GM18526 (cell line): ENCODE data around the gene CD44.

ENCODE experiments used
- POLR2A ChIP-seq: IDR thresholded peaks from 3 replicates; pipeline ENCODE4 v1.6.1; 2011; ENCODE audit not compliant: insufficient read length; ENCODE audit errors: extremely low read depth

The CD44 gene

GRCh38 chr11:35144136-35144741, 5.3 kb downstream of the CD44 start:
- no peak for TF ChIP-seq POLR2A

GRCh38 chr11:35144806-35145205, 5.8 kb downstream of the CD44 start:
- no peak for TF ChIP-seq POLR2A

DNA sequence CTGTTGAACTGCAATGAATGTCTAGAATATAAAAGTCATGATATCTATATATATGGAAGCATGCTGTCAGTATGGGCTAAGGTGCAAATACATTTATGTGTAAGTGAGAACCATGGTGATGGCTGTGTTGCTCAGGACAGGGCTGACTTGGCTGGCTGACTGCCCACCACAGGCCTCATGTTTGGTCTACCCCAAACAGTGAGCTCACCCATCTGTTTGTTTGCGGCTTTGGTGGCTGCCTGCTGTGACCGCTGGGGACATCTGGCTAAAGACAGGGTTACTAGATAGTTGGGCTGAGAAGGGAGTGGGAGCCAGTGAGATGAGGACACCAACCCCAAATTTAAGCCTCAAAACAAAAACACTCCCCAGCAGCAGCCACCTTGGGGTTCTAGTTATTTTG, 6.3 kb downstream of the CD44 start:
- no peak for TF ChIP-seq POLR2A

GRCh38 chr11:35146074-35146521, 7.1 kb downstream of the CD44 start:
- TF ChIP-seq POLR2A, result no peak

DNA sequence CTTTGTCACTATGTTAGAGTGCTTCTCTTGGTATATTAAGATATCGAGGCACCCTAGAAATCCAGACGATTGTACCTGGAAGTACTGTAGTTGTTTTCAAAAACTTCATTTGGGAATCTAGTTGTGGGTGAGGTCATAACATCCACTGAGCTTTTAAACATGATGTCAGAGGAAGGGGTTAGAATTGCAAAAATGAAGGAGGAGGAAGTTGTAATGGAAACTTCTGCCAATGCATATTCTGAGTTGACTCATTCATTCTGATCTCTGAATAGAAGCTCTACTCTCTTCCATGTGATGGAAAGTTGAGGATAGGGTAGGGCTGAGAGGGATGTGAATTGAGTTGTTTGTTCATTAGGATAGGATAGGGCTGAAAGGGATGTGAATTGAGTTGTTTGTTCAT, 7.7 kb downstream of the CD44 start:
- no peak for TF ChIP-seq POLR2A

DNA sequence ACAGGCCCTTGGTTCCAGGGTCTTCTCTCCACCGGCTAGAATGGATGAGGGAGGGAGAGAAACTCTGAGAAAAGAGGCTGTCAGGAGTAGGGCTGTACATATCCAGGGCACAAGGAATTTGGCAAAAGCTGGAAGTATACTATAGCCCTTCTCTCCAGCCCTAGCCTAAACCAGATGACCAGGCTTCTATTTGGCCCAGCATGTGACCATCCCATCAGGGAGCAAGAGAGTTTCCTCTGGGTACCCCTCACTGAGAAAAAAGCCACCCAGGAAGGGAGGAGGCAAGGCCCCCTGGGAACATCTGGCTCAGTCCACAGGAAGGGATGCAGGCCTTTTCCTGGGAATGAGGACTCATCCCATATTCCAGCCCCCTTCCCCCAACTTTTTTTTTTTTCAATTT, 8.3 kb downstream of the CD44 start:
- TF ChIP-seq POLR2A, result no peak

DNA sequence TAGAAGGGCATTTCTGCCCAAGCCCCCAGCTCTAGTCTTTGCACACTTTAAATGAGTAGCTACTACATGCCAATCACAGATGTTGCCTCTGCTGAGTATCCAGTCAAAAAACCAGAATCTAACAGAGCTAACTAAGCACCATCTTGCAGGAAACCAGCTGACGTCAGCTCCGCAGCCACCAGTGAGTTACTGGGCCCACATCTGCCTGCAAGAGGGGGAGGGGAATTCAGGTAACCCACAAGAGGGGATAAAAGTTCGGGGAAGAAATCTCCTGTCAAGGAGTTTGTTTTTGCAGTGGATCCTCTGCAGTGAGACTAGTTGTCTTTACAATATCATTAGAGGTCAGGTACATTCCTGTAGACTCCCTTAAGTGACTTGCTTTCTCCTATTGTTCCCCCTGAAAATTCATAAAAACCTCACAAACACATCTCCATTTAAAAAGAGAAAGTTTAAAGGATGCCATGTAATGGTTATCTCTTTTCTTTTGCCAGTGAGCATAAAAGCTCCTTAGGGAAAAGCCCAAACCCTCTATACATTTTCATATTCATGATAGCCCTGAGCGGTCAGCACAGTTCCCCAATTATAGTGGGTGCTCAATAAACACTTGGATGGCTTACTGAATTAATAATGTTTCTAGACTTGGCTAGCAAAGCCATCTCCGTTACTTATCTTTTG, 9.3 kb downstream of the CD44 start:
- TF ChIP-seq POLR2A, result no peak

DNA sequence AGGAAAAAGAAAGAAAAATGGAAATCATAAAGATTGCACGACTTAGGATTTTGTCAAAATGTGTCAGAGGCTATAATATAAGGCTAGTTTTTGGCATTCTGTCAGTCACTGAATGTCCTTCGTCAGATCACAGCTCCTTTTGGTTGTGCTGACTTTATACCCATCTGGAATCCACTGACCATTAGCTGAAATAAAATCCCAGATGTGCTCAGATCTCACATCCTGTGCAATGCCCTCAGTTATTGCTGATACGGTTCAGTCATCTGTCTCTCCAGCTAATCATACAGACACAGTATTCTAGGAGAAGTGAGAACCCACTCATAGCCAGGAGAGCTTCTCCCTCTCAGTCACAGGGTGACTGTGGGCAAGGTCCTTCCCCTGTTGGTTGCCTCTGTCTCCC, 11.5 kb downstream of the CD44 start:
- TF ChIP-seq POLR2A, result no peak

- TF ChIP-seq POLR2A, result no peak
Observed at GRCh38 chr11:35151241-35151640, 12.3 kb downstream of the CD44 start.

DNA sequence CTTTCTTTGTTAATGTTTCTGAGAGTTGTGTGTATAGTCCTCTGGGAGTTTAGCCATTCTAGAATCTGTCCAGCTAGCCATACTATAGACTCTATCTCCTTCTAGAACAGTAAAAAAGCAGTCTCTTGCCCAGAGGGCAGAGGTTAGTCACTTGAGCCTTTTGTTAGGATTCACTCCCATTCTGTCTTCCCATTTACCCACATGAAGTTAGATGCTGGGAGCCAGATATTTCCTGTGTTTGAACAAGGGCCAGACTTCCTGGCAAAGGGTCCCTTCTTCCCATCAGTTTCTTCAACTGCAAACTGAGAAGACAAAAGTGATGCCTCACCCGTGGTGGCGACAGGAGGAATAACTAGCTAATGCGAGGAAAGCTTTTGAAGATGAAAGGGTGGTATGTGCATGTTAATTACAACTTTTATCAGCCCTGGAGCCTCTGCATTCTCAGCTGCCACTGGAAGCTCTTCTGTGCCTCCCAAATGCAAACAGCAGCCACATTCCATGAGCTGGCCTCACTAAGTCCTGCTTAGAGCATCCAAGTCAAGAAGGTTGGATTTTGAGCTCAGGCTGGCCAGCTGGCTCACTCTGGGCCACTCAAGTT, 12.8 kb downstream of the CD44 start:
- TF ChIP-seq POLR2A, result no peak

DNA sequence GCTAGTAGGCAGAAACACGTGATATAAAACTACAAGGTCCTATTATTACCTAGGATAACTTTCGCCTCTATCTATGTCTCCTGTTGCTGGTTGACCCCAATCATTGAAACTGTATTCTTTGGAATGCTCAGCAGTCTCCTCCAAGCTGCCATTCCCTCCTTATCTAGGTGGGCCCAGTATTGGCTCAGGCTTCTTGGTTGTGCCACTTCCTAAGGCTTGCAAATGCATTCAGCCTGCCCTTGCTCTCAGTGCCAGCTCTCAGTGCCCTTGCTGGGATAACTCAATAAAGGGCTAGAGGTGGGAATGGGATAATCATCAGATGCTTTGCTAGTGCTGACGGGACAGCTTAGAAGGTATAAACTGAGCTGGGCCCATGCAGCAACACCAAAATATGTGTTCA, 13.6 kb downstream of the CD44 start:
- no peak for TF ChIP-seq POLR2A

- no peak for TF ChIP-seq POLR2A
Observed at GRCh38 chr11:35153280-35153679, 14.3 kb downstream of the CD44 start.

GRCh38 chr11:35154952-35155351, 16.0 kb downstream of the CD44 start:
- no peak for TF ChIP-seq POLR2A

- no peak for TF ChIP-seq POLR2A
Observed at GRCh38 chr11:35155677-35156076, 16.7 kb downstream of the CD44 start.

- no peak for TF ChIP-seq POLR2A
Observed at GRCh38 chr11:35157814-35158700, 19.1 kb downstream of the CD44 start.

GRCh38 chr11:35158701-35159510, 19.9 kb downstream of the CD44 start:
- TF ChIP-seq POLR2A, result no peak
